ENCODE results near the gene ZNF277.

DNA sequence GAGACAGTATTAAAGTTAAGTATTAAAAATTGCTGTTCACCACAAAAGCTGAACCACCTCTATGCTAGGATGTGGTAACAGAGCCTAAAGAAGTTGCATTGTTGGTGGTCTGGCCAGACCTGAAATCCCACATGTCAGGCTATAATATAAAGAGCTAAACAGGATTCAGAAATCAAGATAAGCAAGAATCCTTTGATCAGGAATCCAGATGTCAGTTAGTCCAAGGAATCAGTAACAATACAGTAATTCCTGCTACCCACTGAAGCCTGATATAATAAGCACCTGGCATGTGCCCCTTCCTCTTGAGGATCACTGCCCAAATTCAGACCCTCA lies 48.9 kb downstream of the ZNF277 start:
- no peak for TF ChIP-seq YBX1 (IDR thresholded peaks at IDR 0.05)
- TF ChIP-seq EP300 (IDR thresholded peaks at IDR 0.05; ENCODE audit: borderline replicate concordance in 1 of 2, control insufficient read depth in 1 of 2, low read depth in 2 of 2, low read length in 2 of 2) = no peak
- TF ChIP-seq, protein P1, sequence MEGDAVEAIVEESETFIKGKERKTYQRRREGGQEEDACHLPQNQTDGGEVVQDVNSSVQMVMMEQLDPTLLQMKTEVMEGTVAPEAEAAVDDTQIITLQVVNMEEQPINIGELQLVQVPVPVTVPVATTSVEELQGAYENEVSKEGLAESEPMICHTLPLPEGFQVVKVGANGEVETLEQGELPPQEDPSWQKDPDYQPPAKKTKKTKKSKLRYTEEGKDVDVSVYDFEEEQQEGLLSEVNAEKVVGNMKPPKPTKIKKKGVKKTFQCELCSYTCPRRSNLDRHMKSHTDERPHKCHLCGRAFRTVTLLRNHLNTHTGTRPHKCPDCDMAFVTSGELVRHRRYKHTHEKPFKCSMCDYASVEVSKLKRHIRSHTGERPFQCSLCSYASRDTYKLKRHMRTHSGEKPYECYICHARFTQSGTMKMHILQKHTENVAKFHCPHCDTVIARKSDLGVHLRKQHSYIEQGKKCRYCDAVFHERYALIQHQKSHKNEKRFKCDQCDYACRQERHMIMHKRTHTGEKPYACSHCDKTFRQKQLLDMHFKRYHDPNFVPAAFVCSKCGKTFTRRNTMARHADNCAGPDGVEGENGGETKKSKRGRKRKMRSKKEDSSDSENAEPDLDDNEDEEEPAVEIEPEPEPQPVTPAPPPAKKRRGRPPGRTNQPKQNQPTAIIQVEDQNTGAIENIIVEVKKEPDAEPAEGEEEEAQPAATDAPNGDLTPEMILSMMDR (IDR thresholded peaks at IDR 0.05 in 2 of 3, conservative IDR thresholded peaks at IDR 0.05 in 1 of 3; ENCODE audit: control insufficient read depth in 2 of 3, extremely low read depth in 1 of 3, insufficient read depth in 1 of 3, low read depth in 3 of 3, low read length in 3 of 3) = no peak
- no peak for TF ChIP-seq POLR2AphosphoS5 (IDR thresholded peaks at IDR 0.05; ENCODE audit: low read length)
- TF ChIP-seq SUZ12 (IDR thresholded peaks at IDR 0.05; ENCODE audit: unreplicated experiment) = no peak
- TF ChIP-seq SP1 (IDR thresholded peaks at IDR 0.05; ENCODE audit: low read depth, low read length) = no peak
- TF ChIP-seq RAD21 (IDR thresholded peaks at IDR 0.05; ENCODE audit: insufficient read depth, low read depth, low read length) = no peak
